Stimulated activated CD4-positive, alpha-beta T cell treated with anti-CD3 and anti-CD28 coated beads, Interleukin-15, amount 100 ng/mL, for 24 hours (primary cell): ENCODE data around the gene LETM1.
A peak's percentile ranks its signal among the peaks of the same experiment; 100 is the strongest.

Experiments used
- DNase-seq: peaks from one replicate; pipeline ENCODE4 v3.0.0-alpha.2; 2020

Gene LETM1

GRCh38 chr4:1856071-1856942 is at the start of gene LETM1:
TSS of gene LETM1 (minus strand) at chr4:1856156. CDS start at chr4:1855950, 206 bp downstream.
- DNase-seq = peak; percentile 96

GRCh38 chr4:1904042-1904441 is 48.1 kb upstream of the LETM1 start:
- DNase-seq = no peak

- DNase-seq = peak; percentile 34
Measured at GRCh38 chr4:1903035-1903434, 47.1 kb upstream of the LETM1 start.

DNA sequence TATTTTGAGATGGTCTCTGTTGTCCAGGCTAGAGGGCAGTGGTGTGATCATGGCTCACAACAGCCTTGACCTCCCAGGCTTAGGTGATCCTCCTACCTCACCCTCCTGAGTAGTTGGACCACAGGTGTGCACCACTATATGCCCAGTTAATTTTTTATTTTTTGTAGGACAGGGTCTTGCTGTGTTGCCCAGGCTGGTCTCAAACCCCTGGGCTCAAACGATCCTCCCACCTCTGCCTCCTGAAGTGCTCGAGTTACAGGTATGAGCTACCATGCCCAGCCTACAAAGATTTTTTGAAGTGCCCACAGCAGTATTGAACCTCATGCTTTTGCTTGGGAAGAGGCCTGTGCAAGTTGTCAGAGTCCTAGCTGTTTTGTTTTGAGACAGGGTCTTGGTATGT is 46.3 kb upstream of the LETM1 start:
- no peak for DNase-seq

DNA sequence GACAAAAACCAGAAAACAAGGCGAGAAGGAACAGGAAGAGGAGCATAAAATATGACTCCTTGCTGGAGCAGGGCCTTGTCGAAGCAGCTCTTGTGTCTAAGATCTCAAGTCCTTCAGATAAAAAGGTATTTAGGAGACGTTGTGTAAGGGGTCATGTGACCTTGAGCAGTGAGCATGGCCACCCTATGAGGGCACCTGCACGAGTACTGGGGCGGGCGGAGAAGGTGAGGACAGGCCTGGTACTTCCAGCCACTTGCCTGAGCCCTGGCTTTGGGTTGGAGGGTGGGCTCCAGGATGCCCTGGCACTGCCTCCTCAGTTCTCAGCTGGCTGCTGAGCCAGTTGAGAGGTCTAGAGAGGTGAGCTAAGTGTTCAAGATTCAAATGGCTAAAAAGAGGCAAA is 45.2 kb upstream of the LETM1 start:
- no peak for DNase-seq

GRCh38 chr4:1900624-1901023 is 44.7 kb upstream of the LETM1 start:
- DNase-seq = no peak

- no peak for DNase-seq
Measured at GRCh38 chr4:1900087-1900433, 44.1 kb upstream of the LETM1 start.

GRCh38 chr4:1899149-1900086 is 43.5 kb upstream of the LETM1 start:
- DNase-seq = peak; percentile 77

DNA sequence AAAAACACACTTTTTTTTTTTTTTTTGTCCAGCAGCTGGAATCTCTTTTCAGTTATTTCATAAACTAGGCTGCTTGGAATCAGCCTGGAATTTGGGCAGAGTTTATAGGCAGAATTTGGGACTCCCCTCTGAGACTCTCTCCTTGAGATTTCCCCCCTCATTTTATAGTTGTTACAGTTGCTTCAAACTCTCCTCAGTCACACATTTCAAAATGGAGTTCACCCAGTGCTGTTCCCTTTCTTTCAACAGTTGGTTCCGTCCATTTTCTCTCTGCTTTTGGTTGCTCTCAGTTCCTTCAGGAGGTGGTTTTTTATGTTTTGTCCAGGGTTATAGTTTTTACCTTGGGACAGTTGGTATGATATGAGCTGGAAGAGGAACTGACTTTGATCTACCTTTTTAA is 42.7 kb upstream of the LETM1 start:
- no peak for DNase-seq

DNA sequence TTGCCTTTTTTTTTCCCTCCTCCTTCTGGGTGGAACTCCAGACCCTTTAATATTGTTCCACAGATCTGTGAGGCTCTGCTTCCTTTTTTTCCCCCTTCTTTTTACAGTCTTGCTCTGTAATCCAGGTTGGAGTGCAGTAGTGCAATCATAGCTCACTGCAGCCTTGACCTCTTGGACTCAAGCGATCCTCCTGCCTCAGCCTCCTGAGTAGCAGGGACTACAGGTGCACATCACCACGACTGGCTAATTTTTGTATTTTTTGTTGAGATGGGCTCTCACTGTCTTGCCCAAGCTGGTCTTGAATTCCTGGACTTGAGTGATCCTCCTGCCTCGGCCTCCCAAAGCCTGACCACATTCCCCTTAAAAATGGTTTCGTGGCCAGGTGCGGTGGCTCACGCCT is 42.1 kb upstream of the LETM1 start:
- no peak for DNase-seq

GRCh38 chr4:1896658-1896991 is 40.7 kb upstream of the LETM1 start:
- no peak for DNase-seq

- no peak for DNase-seq
Measured at GRCh38 chr4:1895971-1896657, 40.2 kb upstream of the LETM1 start.

DNA sequence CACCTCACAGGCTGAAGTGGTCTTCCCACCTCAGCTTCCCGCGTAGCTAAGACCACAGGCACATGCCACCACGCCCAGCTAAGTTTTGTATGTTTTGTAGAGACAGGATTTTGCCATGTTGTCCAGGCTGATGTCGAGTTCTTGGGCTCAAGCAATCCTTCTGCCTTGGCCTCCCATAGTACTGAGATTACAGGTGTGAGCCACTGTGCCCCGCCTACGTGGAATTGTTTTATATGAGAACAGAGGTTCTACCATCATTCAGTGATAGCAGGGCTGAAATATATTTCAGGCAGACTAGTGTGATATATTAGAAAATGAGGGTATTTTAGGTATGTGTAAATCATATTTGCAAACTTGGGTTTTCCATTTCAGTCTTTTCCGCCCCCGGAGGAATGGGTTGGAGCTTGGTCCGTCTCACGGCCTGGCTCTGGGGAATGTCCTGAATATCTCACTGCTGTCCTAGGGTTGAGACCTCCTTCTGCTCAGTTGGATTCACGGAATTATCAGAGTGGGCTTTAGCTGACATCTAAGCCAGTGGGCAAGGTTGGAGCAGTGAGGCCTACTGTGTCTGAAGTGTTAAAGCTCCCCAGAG is 35.1 kb upstream of the LETM1 start:
- no peak for DNase-seq

GRCh38 chr4:1887052-1887451 is 31.1 kb upstream of the LETM1 start:
- no peak for DNase-seq

- no peak for DNase-seq
Measured at GRCh38 chr4:1885414-1885813, 29.5 kb upstream of the LETM1 start.

DNA sequence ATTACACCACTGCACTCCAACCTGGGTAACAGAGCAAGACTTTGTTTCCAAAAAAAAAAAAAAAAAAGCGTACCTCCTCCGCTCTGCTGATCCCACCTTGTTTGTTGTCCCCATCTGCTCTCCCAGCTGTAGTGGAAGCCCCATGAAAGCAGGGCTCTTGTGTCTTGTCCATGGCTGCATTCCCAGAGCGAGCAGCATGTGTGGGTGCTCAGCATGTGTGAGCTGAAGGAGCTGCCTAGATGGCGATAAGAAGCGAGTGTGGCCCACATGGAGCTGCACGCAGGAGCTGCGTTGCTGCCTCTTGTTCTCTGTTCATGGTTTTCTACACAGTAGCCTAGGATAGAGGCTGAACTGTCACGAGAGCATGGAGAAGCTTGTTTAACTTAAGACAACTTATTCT is 27.6 kb upstream of the LETM1 start:
- no peak for DNase-seq

DNA sequence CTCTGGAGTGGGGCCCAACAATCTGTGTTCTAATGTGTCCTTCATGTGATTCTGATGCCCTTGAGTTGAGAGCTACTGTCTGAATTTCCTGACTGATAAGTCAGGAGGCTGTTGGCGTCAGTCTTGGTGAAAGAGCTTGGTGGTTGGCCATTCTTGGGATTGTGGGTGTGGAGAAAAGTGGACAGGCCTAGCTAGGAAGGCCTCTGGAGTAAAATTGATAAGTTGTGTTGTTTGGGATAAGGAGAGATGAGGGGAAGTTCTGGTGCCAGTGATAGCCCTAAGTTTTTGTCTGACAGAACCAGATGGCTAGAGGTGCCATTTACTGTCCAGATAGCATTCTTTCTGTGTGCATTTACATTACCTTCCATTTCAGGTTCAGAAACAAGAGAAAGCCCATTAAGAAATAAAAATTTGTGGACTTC is 26.9 kb upstream of the LETM1 start:
- DNase-seq = no peak

GRCh38 chr4:1880332-1880731 is 24.4 kb upstream of the LETM1 start:
- no peak for DNase-seq

- no peak for DNase-seq
Measured at GRCh38 chr4:1879485-1879884, 23.5 kb upstream of the LETM1 start.

GRCh38 chr4:1874201-1874600 is 18.2 kb upstream of the LETM1 start:
- DNase-seq = no peak

DNA sequence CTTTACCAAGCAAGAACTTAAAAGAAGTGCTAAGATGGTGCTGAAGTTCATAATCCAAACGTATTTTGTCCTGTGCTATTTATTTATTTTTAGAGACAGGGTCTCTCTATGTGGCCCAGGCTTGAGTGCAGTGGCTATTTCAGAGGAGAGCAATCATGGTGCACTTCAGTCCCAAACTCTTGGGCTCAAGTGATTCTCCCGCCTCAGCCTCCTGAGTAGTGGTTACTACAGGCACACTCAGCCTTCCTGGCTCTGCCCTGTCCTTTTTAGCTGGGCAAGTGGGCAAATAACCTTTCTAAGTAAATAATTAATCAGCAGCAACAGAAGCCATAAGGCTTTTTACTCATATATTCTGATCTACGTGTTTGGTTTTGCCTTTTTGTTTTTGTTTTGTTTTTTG is 17.8 kb upstream of the LETM1 start:
- no peak for DNase-seq

GRCh38 chr4:1873291-1873690 is 17.3 kb upstream of the LETM1 start:
- no peak for DNase-seq

GRCh38 chr4:1872870-1873269 is 16.9 kb upstream of the LETM1 start:
- peak; percentile 50 for DNase-seq
